ENCODE results near the gene GRPEL1.

DNA sequence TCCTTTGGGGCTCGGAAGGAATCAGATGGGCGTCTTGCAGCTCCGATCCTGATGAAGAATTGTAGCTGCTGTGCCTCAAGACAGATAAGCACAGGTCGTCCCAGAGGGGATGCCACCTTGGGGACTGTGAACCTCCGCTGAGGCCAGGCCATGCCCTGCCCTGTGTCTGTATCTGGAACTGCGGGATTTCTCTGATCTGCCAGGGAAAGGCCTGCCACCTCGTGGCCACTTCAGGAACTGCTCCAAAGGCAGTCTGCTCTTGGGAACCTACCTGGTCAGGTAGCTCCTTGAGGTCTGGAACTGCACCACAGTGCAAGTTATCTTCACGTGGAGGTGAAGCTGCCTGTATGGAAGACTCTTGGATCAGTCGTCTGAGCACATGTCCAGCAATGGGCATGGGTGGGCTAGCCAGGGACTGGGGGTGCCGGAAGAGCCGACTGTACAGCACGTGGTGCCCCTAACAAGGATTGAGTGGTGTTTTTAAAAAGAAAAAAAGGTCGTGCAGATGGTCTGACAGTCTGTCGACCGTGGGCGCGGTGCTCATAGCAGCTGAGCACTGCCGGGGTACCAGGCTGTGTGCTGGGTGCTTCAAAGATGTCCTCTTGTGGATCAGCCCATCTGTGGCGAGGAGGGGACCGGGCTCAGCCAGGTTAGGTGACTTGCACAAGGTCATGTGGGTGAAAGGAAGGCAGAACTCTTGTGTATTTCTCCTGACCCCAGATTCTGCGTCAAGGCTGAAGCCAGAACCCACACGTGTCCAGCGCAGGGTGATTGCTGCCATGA, 3.1 kb upstream of the GRPEL1 start:
- TF ChIP-seq, protein P1, sequence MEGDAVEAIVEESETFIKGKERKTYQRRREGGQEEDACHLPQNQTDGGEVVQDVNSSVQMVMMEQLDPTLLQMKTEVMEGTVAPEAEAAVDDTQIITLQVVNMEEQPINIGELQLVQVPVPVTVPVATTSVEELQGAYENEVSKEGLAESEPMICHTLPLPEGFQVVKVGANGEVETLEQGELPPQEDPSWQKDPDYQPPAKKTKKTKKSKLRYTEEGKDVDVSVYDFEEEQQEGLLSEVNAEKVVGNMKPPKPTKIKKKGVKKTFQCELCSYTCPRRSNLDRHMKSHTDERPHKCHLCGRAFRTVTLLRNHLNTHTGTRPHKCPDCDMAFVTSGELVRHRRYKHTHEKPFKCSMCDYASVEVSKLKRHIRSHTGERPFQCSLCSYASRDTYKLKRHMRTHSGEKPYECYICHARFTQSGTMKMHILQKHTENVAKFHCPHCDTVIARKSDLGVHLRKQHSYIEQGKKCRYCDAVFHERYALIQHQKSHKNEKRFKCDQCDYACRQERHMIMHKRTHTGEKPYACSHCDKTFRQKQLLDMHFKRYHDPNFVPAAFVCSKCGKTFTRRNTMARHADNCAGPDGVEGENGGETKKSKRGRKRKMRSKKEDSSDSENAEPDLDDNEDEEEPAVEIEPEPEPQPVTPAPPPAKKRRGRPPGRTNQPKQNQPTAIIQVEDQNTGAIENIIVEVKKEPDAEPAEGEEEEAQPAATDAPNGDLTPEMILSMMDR (IDR thresholded peaks at IDR 0.05) = peak; percentile 94 to 99 (median 96)
- no peak for TF ChIP-seq POLR2A (IDR thresholded peaks at IDR 0.05)

Data from vagina (tissue), 2 donors.